NCI-H460 (cell line): ENCODE measurements around the gene MAOB. TPM values are rescaled to one million over a fixed set of nuclear protein-coding genes. Genes with fewer than 3 reads are reported as not detected.

Source experiments
- DNase-seq: peaks from one replicate; pipeline ENCODE4 v3.0.0-alpha.2; 2016; ENCODE audit warnings: low read depth; ENCODE audit errors: extremely low read depth
- total RNA-seq: library from RNA; depleted of rRNA; stranded (reverse); fragments of >200 nt; shearing (Covaris generic); gene quantifications from 2 replicates; pipeline ENCODE4 v1.2.3, GENCODE V29; 2014

Gene MAOB
- total RNA-seq, 1 experiment from 2014 or later, result not detected

GRCh38 chrX:43861750-43862149 lies 20.5 kb downstream of the MAOB start:
- no peak for DNase-seq

- DNase-seq, result no peak
Observed at GRCh38 chrX:43860646-43861370, 21.4 kb downstream of the MAOB start.

GRCh38 chrX:43853225-43853828 lies 28.9 kb downstream of the MAOB start:
- DNase-seq, result no peak

DNA sequence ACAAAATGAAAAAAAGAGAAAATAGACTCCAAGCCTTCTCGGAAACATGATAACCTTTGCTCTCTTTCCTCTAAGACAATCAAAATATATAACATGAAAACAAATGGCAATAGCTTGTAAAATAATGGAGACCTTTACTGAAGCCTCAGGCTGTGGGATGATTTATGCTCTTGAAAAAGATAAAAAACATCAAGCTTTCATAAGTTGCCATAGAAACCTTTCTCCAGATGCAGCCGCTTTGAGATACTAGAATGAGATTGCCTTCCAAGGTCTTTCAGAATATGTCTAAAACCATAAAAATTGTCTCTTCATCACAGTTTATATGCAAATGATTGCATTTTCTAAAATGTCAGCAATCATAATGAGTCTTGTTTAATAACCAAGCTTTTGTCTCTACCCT lies 31.6 kb downstream of the MAOB start:
- no peak for DNase-seq

GRCh38 chrX:43849173-43849572 lies 33.1 kb downstream of the MAOB start:
- DNase-seq, result no peak

DNA sequence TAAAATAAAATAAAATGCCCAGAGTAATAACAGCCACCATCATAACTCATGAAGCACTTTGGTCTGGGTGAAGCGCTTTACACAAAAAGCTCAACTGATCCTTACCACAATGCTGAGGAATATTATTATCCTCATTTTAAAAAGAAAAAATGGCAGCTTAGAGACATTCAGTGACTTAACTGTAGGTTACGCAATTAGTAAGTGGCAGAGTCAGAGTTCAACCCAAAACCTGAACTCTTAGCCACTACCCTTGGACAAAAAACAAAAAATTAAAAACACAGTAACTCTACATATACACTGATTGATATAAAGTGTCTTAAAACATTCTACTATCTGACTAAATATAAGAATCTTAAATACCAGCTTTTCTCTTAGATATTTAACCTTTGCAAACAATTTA lies 34.9 kb downstream of the MAOB start:
- DNase-seq, result no peak

- no peak for DNase-seq
Observed at GRCh38 chrX:43846558-43846957, 35.7 kb downstream of the MAOB start.

- no peak for DNase-seq
Observed at GRCh38 chrX:43845776-43846175, 36.5 kb downstream of the MAOB start.

DNA sequence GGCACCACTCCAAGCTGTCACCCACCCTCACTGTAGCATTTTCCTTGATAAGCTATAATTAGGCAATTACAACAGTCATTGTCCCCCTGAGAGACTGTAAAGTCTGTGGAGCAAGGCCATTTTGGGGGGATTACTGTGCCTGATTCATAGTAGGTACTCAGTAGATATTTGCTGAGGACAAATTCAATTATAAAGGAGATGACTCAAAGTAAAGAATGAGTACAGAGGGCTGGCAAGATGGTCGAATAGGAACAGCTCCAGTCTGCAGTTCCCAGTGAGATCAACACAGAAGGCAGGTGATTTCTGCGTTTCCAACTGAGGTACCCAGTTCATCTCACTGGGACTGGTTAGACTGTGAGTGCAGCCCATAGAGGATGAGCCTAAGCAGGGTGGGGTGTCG lies 42.0 kb downstream of the MAOB start:
- no peak for DNase-seq

DNA sequence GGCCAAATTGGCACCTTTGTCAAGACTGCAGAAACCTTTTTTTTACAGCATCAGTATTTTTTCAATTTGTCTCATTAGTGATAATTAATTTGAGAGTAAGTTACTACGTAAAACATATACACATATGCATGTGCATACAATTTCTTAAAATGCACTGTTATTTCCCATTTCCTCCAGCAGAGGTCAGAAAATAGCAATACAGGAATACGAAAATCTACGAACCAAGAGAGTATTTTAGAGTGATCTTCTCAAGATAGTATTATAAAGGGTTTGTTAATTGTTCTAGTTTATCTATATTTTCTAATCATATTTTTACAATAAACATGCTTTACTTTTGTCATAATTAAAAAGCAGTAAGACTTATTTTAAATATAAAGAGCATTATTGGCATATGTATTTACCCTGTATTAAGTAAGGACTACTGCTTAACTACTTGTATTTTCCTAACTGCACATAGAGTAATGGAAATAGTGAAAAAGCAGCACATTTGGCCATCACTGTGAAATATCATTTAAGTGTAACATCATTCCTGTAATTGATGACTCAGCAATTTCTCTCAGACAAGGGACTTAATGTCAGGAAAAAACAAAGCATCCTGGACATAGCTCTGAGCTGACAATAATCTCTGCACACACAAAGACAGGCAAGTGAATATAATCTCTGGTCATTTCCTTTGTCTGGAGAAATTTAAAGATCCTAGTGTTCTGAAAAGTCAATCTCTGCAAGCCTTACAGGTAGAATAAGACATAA lies 45.6 kb downstream of the MAOB start:
- peak; percentile 22 for DNase-seq

DNA sequence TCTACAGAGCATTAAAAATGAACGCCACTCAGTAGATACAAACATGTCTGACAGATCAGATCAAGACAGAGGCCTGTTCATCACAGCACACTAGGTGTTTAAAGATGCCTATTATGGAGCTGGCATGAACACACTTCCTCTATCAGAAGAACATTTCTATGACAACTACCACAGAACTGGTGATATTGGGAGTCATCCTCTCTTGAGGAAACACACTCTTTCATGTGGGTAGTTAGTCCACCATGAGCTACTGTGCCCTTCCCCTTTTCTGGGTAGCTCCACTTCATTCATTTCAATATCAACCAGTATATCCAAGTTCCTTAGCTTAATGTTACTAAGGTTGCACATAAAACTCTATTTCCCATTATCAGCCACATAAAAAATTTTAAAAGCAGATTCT lies 46.7 kb downstream of the MAOB start:
- DNase-seq, result no peak

DNA sequence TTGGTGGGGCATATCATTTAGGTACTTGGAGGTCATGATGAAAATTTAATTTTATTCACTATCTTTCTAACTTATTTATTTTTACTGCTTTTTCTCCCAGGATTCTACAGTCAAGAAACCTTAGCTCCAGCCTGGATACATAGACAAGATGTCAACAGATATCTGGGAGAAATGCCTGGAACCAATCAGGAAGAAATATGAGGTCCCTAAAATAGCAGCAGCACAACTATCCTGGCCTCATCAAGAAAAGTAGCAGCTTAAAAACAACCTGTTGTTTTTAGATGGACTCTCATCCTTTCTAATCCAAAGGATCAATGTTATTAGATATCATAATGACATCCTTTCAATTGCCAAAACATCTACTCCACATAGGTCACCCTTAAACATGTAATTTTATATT lies 54.5 kb downstream of the MAOB start:
- DNase-seq, result no peak

- no peak for DNase-seq
Observed at GRCh38 chrX:43822014-43822413, 60.2 kb downstream of the MAOB start.

- no peak for DNase-seq
Observed at GRCh38 chrX:43817444-43817843, 64.8 kb downstream of the MAOB start.

- no peak for DNase-seq
Observed at GRCh38 chrX:43815209-43815608, 67.0 kb downstream of the MAOB start.

- no peak for DNase-seq
Observed at GRCh38 chrX:43813898-43814297, 68.4 kb downstream of the MAOB start.

- no peak for DNase-seq
Observed at GRCh38 chrX:43813319-43813718, 68.9 kb downstream of the MAOB start.

- no peak for DNase-seq
Observed at GRCh38 chrX:43809463-43809862, 72.8 kb downstream of the MAOB start.

- no peak for DNase-seq
Observed at GRCh38 chrX:43808231-43808630, 74.0 kb downstream of the MAOB start.

- no peak for DNase-seq
Observed at GRCh38 chrX:43805579-43805978, 76.7 kb downstream of the MAOB start.

DNA sequence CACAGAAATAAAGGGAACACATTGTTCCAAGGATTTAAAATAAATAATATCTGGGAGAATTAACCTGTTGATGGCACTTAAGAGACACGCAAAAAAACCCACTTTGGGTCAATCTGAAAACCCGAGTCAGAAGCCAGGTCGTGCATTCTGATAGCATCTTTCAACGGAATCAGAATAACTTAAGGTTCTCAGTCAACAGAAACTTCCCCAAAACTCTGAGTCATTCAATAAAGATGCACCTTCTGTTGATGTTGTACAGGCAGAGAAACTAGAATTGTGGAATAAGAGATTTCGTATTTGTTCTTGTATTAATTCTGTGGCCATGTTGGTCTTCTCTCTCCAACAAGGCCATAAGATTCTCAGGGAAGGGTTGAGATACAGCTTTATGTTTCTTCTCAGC lies 78.2 kb downstream of the MAOB start:
- DNase-seq, result no peak
